CD4-positive, alpha-beta memory T cell (primary cell): ENCODE results near the gene PRIM2. TPM values are rescaled to one million over a fixed set of nuclear protein-coding genes. Genes with fewer than 3 reads are reported as not detected.
A peak's percentile ranks its signal among the peaks of the same experiment; 100 is the strongest.
"Not testable (repeated sequence)": the region's sequence is repeated elsewhere in the genome, so short reads cannot be mapped to it uniquely, and the experiment has no call there.

ENCODE experiments used
- CTCF ChIA-PET: fragments of 350-600 bp; sonication (Branson Sonifier 250); formaldehyde crosslinking; loops from one replicate; lab custom pipeline; 2021; ENCODE audit warnings: inconsistent platforms; ENCODE audit not compliant: partially characterized antibody; lab: Charles Lee
- POLR2A ChIA-PET: fragments of 350-600 bp; sonication (Branson Sonifier 250); formaldehyde crosslinking; loops from one replicate; lab custom pipeline; 2021; ENCODE audit not compliant: partially characterized antibody; lab: Charles Lee
- DNase-seq, 5 donors: peaks; one replicate each; pipeline versions ENCODE4 v3.0.0 to v3.0.0-alpha.2; 2020 to 2022; ENCODE audit warnings: mixed read lengths in 1 of 5
- H3K27ac ChIP-seq: one replicate; pipeline ENCODE4 v1.7.0; 2013; ENCODE audit warnings: low read depth, low read length
- H3K27me3 ChIP-seq: 2 replicates; pipeline ENCODE4 v1.7.0; 2013; ENCODE audit warnings: mild to moderate bottlenecking, low read length, moderate library complexity; ENCODE audit not compliant: insufficient read depth
- H3K36me3 ChIP-seq: 2 replicates; pipeline ENCODE4 v1.7.0; 2013; ENCODE audit warnings: mild to moderate bottlenecking, low read length, moderate library complexity; ENCODE audit not compliant: insufficient read depth
- H3K4me1 ChIP-seq: 2 replicates; pipeline ENCODE4 v1.7.0; 2013; ENCODE audit warnings: mild to moderate bottlenecking, low read length, moderate library complexity; ENCODE audit not compliant: insufficient read depth
- H3K4me3 ChIP-seq, 2 donors: one replicate each; pipeline ENCODE4 v1.7.0; 2013; ENCODE audit warnings: low read length in 2 of 2, mild to moderate bottlenecking in 1 of 2
- H3K9me3 ChIP-seq, 2 donors: one replicate each; pipeline ENCODE4 v1.7.0; 2013; ENCODE audit warnings: low read length in 2 of 2, control low read depth in 1 of 2; ENCODE audit not compliant: control insufficient read depth in 1 of 2
- H3K27ac Mint-ChIP-seq, 7 donors: one replicate each; pipeline ENCODE4 v1.8.0; 2020 to 2021; ENCODE audit warnings: mixed read lengths in 7 of 7, mild to moderate bottlenecking in 6 of 7, inconsistent platforms in 3 of 7, moderate library complexity in 3 of 7
- H3K27me3 Mint-ChIP-seq, 2 donors: one replicate each; pipeline ENCODE4 v1.8.0; 2020 to 2021; ENCODE audit warnings: mixed read lengths in 2 of 2
- H3K36me3 Mint-ChIP-seq, 2 donors: one replicate each; pipeline ENCODE4 v1.8.0; 2020 to 2021; ENCODE audit warnings: mixed read lengths in 2 of 2, inconsistent platforms in 1 of 2, mild to moderate bottlenecking in 1 of 2
- H3K4me1 Mint-ChIP-seq, 4 donors: one replicate each; pipeline ENCODE4 v1.8.0; 2020 to 2021; ENCODE audit warnings: mixed read lengths in 4 of 4, mild to moderate bottlenecking in 1 of 4
- H3K4me3 Mint-ChIP-seq, 8 donors: one replicate each; pipeline ENCODE4 v1.8.0; 2020 to 2021; ENCODE audit warnings: mixed read lengths in 8 of 8, mild to moderate bottlenecking in 7 of 8, moderate library complexity in 6 of 8, inconsistent platforms in 3 of 8
- H3K9me3 Mint-ChIP-seq, 8 donors: one replicate each; pipeline ENCODE4 v1.8.0; 2020 to 2021; ENCODE audit warnings: mixed read lengths in 8 of 8, mild to moderate bottlenecking in 5 of 8, inconsistent platforms in 3 of 8, moderate library complexity in 1 of 8
- intact Hi-C: fragments of 100-400 bp; cut with micrococcal nuclease; formaldehyde crosslinking; loops from one replicate; pipeline ENCODE4 v1.15.1; 2023
- polyA plus RNA-seq, 2 donors: library from polyadenylated mRNA; unstranded; fragments of 300-500 nt; fragmentation: Illumina TruSeq; gene quantifications; one replicate each; pipeline ENCODE4 v1.2.3, GENCODE V29; 2021
- total RNA-seq, 2 experiments: library from RNA; stranded (reverse); gene quantifications; one replicate each; pipeline ENCODE4 v1.2.3, GENCODE V29; 2021

The PRIM2 gene
- 10 to 100 TPM; 12.0 to 12.8 TPM for total RNA-seq
- polyA plus RNA-seq = 1 to 10 TPM; 8.3 to 8.8 TPM

- ChIA-PET CTCF (interaction anchor here (0.8 to 13.9 kb wide), 22 partner anchors 8 to 959 kb away, joined by 3 to 333 read pairs (median 4); partner anchors contain the start of genes KIAA1586 and ZNF451), POLR2A (interaction anchor here (1.0 to 1.5 kb wide), 5 partner anchors 17 to 415 kb away, joined by 3 to 6 read pairs (median 5); partner anchors contain the start of gene RAB23)
- peaks cover 18% of the 10 kb centered on the region for H3K4me1 ChIP-seq
- H3K36me3 ChIP-seq = peaks cover 10% of the 10 kb centered on the region
- peak; percentile 79 to 86 (median 79) for DNase-seq
- peak within 1 kb of the TSS; percentile 80 to 83 for H3K4me3 ChIP-seq
- Mint-ChIP-seq H3K4me3 (peak within 1 kb of the TSS; percentile 95 to 100 (median 99)), H3K9me3 (no peaks in the 10 kb centered on the region), H3K27me3 (peaks cover 2% of the 10 kb centered on the region in 2 donors), H3K4me1 (peaks cover 28 to 40% (median 32%) of the 10 kb centered on the region in 4 donors), H3K36me3 (peaks cover 26 to 43% of the 10 kb centered on the region in 2 donors), H3K27ac (peak within 1 kb of the TSS; percentile 82 to 97 (median 96))
- no peaks in the 10 kb centered on the region for H3K27me3 ChIP-seq
- H3K27ac ChIP-seq = peak within 1 kb of the TSS; percentile 61
- intact Hi-C loops = loop anchor here (1.0 to 5.0 kb wide), 8 partner anchors 95 to 959 kb away; partner anchors contain the start of genes BAG2, BEND6 and RAB23
- no peaks in the 10 kb centered on the region for H3K9me3 ChIP-seq
These were observed at the start of gene PRIM2 for GRCh38 chr6:57317060-57317943. Gene PRIM2, plus strand, starts transcription at chr6:57317630. Its CDS starts 816 bp downstream, at chr6:57318446.

GRCh38 chr6:57268294-57268640, 49.2 kb upstream of the PRIM2 start:
- DNase-seq = no peak
- H3K9me3 ChIP-seq = no peaks in the 10 kb centered on the region
- no peak overlapping the region for H3K4me3 Mint-ChIP-seq
- CTCF ChIA-PET = interaction anchor here (0.9 to 2.9 kb wide), 3 partner anchors 11 to 56 kb away, joined by 3 to 22 read pairs (median 3); partner anchors contain the start of gene PRIM2
- peaks cover 0 to 3% (median 0%) of the 10 kb centered on the region in 4 donors for H3K4me1 Mint-ChIP-seq
- H3K4me3 ChIP-seq = no peak overlapping the region
- no peaks in the 10 kb centered on the region for H3K4me1 ChIP-seq
- H3K27ac ChIP-seq = no peak overlapping the region
- intact Hi-C loops = loop anchor here (1.0 kb wide), 1 partner anchor 48 kb away; no protein-coding TSS in a partner anchor
- H3K27me3 ChIP-seq = no peaks in the 10 kb centered on the region
- H3K9me3 Mint-ChIP-seq = no peaks in the 10 kb centered on the region
- peaks cover 9 to 10% of the 10 kb centered on the region in 2 donors for H3K27me3 Mint-ChIP-seq
- H3K36me3 Mint-ChIP-seq = no peaks in the 10 kb centered on the region
- H3K27ac Mint-ChIP-seq = no peak overlapping the region
- H3K36me3 ChIP-seq = no peaks in the 10 kb centered on the region
- POLR2A ChIA-PET = no interaction called here

GRCh38 chr6:57274113-57274824, 43.2 kb upstream of the PRIM2 start:
- H3K4me3 ChIP-seq, intact Hi-C loops, CTCF ChIA-PET, H3K9me3 ChIP-seq, H3K27me3 ChIP-seq, H3K9me3 Mint-ChIP-seq, POLR2A ChIA-PET, H3K36me3 Mint-ChIP-seq, DNase-seq, H3K4me1 ChIP-seq, H3K4me1 Mint-ChIP-seq, H3K4me3 Mint-ChIP-seq, H3K27ac Mint-ChIP-seq, H3K36me3 ChIP-seq, H3K27ac ChIP-seq: not testable (repeated sequence)
- H3K27me3 Mint-ChIP-seq = peaks cover 7 to 17% of the 10 kb centered on the region in 2 donors

- no peaks in the 10 kb centered on the region for H3K36me3 Mint-ChIP-seq
- Histone ChIP-seq H3K27me3 (peaks cover 3% of the 10 kb centered on the region), H3K4me3 (no peak overlapping the region), H3K9me3 (no peaks in the 10 kb centered on the region), H3K4me1 (no peaks in the 10 kb centered on the region), H3K36me3 (no peaks in the 10 kb centered on the region), H3K27ac (no peak overlapping the region)
- no peaks in the 10 kb centered on the region for H3K4me1 Mint-ChIP-seq
- no peak for DNase-seq
- CTCF ChIA-PET = interaction anchor here (1.0 kb wide), 1 partner anchor 42 kb away, joined by 3 read pairs; the partner anchor contains the start of gene PRIM2
- intact Hi-C loops = no loop called here
- H3K9me3 Mint-ChIP-seq = no peaks in the 10 kb centered on the region
- H3K27ac Mint-ChIP-seq = no peak overlapping the region
- POLR2A ChIA-PET = no interaction called here
- H3K4me3 Mint-ChIP-seq = no peak overlapping the region
- H3K27me3 Mint-ChIP-seq = peaks cover 11 to 23% of the 10 kb centered on the region in 2 donors
These were observed 42.0 kb upstream of the PRIM2 start for GRCh38 chr6:57275384-57275783.

- Histone ChIP-seq H3K9me3 (no peaks in the 10 kb centered on the region), H3K27me3 (peaks cover 3% of the 10 kb centered on the region), H3K4me3 (no peak overlapping the region), H3K36me3 (no peaks in the 10 kb centered on the region), H3K27ac (no peak overlapping the region), H3K4me1 (no peaks in the 10 kb centered on the region)
- intact Hi-C loops = no loop called here
- no peak for DNase-seq
- ChIA-PET POLR2A (no interaction called here), CTCF (interaction anchor here (0.9 to 1.2 kb wide), 2 partner anchors 10 to 40 kb away, joined by 3 read pairs; partner anchors contain the start of gene PRIM2)
- H3K27ac Mint-ChIP-seq = no peak overlapping the region
- H3K4me1 Mint-ChIP-seq = no peaks in the 10 kb centered on the region
- no peak overlapping the region for H3K4me3 Mint-ChIP-seq
- H3K9me3 Mint-ChIP-seq = no peaks in the 10 kb centered on the region
- H3K27me3 Mint-ChIP-seq = peaks cover 11 to 21% of the 10 kb centered on the region in 2 donors
- H3K36me3 Mint-ChIP-seq = no peaks in the 10 kb centered on the region
These were observed 40.5 kb upstream of the PRIM2 start for GRCh38 chr6:57276946-57277345.

- intact Hi-C loops = no loop called here
- H3K9me3 Mint-ChIP-seq = no peaks in the 10 kb centered on the region
- no peak overlapping the region for H3K4me3 Mint-ChIP-seq
- Histone ChIP-seq H3K36me3 (no peaks in the 10 kb centered on the region), H3K4me1 (no peaks in the 10 kb centered on the region), H3K4me3 (no peak overlapping the region), H3K9me3 (no peaks in the 10 kb centered on the region), H3K27me3 (peaks cover 7% of the 10 kb centered on the region), H3K27ac (no peak overlapping the region)
- ChIA-PET CTCF (interaction anchor here (0.7 to 1.6 kb wide), 2 partner anchors 11 to 37 kb away, joined by 3 read pairs; no protein-coding TSS in a partner anchor), POLR2A (no interaction called here)
- DNase-seq = no peak
- H3K4me1 Mint-ChIP-seq = no peaks in the 10 kb centered on the region
- H3K36me3 Mint-ChIP-seq = no peaks in the 10 kb centered on the region
- peaks cover 6 to 17% of the 10 kb centered on the region in 2 donors for H3K27me3 Mint-ChIP-seq
- H3K27ac Mint-ChIP-seq = no peak overlapping the region
These were observed 38.9 kb upstream of the PRIM2 start for GRCh38 chr6:57278570-57278969.
